Measurements from ENCODE around the gene TTLL1.
"Not testable (repeated sequence)": the region's sequence is repeated elsewhere in the genome, so short reads cannot be mapped to it uniquely, and the experiment has no call there.

TTLL1 gene

DNA sequence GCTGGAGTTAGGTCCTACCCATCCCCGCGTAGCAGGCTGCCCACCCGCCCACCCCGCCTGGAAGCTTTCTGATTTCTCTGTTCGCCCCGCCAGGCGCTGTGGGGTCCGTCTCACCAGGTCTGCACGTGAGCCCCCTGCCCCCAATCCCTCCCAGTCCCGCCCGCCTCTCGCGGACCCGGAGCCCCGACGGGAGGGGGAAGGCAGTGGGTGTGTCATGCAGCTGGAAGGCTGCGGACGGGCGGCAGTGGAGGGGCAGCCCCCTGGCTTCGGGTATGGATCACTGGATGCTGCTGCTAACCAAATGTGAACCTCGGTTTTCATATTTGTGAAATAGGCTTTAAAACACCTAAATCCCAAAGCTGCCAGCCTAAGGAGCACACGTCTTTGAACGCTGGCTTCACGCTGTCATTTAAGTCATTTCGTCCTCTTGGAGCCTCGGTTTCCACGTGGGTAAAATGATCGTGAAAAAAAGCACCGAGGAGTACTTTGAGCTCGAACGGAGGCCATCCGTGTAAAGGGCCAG lies 20.8 kb upstream of the TTLL1 start:
- no peak for DNase-seq

DNA sequence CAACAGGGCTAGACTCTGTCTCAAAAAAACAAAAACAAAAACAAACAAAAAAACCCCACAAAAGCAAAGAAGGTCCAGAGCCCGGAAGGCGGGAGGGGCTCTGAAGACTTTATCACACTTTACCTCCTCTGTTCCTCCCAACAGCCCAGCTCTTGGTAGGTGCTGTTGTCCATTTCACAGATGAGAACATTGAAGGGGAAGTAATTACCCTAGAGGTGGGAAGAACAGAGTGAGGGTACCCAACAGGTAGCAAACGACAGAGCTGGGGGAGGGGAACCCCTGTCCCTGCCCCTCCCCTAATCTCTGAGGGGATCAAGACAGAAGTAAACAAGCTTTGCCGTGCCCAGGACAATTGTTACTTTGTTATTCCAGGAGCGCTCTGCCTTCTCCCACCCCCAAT lies 20.3 kb upstream of the TTLL1 start:
- DNase-seq: no peak

DNA sequence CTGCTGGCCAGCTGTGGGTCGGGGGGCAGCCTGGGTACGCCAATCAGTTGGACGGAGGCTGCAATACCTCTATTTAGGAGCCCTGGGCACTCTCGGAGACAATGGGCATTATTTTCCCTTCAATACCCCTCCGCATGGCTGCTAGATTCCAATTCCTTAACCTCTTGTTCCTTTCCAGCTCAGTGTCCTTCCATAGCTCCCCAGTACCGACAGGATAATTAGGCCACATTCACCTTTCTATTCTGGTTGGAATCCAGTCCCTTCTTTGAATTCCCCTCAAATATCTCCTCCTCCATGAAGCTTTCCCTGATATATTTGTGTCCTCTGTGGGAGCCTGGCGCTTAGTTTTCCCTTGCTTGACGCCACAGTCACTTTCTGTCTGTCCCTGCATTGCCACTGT lies 17.1 kb upstream of the TTLL1 start:
- no peak for DNase-seq

DNA sequence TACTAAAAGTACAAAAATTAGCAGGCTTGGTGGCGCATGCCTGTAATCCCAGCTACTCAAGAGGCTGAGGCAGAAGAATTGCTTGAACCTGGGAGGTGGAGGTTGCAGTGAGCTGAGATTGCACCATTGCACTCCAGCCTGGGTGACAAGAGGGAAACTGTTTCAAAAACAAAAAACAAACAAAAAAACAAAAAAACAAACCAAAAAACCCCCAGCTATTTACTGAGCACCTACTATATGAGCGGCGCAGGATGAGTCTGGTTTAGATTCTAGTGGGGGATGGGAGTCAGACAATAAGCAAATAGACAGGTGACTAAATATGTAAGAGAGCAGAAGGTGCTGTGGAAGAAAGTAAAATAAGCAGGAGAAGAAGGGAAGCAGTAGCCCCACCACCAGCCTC lies 15.8 kb upstream of the TTLL1 start:
- DNase-seq: not testable (repeated sequence)

DNA sequence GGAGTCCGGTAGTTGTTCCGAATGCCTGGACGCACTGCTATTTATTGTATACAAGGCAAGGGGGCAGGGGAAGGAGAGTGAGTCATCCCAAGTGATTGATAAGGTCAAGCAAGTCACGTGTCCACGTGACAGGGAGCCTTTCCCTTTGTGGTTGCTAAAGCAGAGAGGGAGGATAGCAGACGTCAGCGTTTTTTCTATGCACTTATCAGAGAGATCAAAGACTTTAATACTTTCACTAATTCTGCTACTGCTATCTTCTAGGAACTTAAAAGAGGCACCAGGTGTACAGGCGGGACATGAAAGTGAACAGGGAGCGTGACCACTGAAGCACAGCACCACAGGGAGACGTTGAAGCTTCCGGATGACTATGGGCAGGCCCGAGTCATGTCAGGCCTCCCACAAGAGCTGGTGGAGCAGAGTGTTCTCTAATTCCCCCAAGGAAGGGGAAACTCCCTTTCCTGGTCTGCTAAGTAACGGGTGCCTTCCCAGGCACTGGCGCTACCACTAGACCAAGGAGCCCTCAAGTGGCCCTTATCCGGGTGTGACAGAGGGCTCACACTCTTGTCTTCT lies 14.9 kb upstream of the TTLL1 start:
- peak; percentile 31 to 49 for DNase-seq

DNA sequence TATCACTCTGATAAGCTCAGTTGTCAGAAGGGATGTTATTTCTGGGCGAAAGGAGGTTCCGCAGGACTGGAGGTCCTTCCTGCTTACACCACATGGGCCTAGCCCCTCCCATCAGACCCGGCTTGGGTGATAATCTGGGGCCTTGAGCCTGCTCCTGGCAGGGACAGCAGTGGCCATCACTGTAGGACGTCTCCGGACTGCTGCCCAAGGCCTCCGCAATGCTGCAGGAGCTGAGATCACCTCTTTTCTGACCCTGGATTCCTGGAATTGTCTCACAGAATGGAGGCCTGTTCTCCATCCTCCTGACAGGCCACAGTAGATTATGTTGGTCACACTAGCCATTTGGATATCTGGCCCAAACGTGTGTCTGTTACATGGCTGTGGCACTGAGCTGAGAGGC lies 12.1 kb upstream of the TTLL1 start:
- no peak for DNase-seq

DNA sequence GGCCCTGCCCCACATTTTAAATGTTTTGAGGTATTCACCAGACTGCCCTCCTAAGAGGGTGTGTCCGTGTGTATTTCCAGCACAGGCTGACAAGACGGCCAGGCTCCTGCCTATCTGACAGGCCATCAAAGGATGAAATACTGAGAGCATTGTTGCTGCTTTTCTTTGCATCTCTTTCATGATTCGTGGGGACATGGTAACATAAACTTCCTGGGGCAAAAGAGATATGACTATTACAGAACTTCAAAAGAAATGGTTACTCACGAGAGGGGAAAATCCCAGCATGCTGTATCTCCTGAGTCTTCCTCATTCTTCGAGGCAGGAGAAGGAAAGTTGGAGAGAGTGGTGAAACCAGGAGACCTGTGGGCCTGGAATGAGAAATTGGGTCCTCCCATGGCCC lies 11.0 kb upstream of the TTLL1 start:
- DNase-seq: no peak

DNA sequence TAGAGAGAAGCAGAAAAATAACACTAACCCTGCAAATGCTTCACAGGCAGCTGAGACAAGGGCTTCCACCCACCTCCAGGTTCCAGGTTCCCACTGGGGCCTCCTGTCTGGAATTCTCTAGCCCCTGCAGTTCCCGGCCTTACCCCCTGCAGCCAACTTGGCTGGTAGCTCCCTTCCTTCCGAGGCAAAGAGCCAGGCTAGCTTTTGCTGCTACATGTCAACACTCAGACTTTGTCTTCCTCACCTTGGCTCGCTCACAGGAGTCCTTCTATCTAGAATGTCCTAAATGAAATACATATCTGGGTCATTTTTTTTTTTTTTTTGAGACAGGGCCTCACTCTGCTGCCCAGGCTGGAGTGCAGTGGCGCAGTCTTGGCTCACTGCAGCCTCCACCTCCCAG lies 9.9 kb upstream of the TTLL1 start:
- no peak for DNase-seq

DNA sequence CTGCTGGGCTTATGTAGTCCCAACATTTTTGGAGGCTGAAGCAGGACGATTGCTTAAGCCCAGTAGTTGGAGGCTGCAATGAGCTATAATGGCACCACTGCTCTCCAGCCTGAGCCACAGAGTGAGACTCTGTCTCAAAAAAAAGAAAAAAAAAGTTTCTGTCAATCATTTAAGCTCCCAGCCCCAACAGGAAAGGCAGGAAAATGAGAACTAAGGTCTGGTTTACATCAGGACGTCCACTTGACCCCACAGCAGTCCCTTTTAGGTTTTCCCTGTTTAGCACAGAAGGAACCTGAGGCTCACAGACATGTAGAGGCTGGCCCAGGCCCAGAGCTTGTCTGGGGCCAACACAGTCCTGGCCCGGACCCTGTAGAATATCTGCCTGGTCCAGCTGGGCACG lies 9.2 kb upstream of the TTLL1 start:
- no peak for DNase-seq

DNA sequence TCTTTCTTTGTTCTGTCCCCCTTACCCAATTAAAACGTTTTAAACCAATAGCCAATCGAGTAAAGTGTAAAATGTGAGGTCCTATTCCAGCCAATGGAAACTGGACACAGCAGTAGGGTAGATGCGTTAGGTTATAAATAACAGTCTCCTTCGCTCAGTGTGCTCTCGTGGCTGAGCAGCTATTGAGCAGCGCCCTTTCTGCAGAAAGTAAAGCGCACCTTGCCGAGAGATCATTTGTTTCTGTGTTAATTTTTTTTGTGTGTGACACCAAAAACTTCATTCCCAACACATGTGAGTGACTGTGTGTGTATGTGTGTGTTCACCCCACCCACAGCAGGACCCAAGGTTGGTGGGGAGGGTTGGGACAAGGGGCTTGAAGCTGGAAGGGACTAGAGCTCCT lies 7.2 kb upstream of the TTLL1 start:
- DNase-seq: no peak

DNA sequence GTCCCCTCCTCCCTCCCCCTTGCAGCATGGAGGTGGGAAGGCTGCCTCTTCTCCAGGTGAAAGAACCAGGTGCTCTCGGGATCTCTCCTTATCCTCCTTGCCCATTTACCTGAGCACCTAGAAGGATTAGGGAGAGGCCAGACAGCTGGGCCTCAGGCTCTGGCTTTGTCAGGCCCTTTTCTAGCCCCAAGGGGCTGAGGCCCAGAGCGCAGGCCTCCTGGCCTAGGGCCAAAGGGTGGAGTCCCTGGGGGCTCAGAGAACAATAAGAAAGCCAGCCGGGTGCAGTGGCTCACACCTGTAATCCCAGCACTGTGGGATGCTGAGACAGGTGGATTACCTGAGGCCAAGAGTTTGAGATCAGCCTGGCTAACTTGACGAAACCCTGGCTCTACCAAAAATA lies 5.4 kb upstream of the TTLL1 start:
- DNase-seq: no peak

DNA sequence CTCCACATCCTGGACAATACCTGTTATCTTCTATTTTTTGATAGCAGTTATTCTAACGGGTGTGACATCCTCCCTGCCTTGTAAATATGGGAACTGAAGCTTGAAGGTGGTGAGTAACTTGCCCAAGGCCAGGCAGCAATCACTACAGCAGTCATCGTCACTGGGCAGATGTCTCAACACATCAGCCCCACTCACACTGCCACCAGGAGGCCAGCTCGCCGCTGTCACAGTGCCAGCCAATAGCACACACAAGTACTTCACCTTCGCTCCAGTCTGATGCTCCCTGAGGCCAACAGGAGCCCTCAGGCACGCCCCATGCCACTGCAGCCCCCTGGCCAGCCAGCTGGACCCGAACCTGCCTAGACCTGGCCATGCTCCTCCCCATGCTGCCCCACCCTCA lies 4.9 kb upstream of the TTLL1 start:
- no peak for DNase-seq

DNA sequence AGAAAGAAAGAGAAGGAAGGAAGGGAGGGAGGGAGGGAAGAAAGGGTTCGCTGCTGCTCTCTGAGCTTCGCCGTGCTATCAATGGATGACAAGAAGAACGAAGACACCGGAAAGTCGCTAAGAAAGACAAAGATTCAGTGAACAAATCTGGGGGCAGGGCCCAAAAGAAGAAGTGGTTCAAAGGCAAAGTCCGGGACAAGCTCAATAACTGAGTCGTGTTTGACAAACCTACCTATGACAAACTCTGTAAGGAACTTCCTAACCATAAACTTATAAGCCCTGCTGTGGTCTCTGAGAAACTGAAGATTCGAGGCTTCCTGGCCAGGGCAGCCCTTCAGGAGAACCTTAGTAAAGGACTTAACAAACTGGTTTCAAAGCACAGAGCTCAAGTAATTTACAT lies 2.9 kb upstream of the TTLL1 start:
- DNase-seq: no peak

DNA sequence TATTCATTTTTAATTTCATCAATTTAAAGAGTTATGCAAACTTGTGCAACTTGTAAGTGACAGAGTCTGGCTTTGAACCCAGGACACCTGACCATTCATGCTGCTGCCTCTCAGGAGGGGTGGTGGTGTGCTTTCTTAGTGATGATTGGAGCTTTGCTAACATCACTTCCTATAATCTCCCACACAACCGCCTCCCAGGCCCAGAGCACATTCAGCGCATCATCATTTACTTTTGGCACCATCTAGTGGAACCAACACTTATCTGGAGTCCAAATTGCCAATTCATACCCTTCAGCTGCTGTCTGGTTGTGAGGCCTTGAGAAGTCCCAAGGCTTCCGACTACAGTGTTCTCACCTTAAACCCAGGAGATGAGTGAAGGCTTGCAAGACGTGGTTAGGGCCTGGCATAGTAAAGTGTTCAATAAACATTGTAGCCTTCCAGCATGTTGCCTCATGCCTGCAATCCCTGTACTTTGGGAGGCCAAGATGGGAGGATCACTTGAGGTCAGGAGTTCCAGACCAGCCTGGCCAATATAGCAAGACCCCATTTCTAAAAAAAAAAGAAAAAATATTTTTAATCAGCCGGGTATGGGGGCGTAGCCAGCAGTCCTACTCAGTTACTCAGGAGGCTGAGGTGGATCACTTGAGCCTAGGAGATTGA lies 1.1 kb upstream of the TTLL1 start:
- peak; percentile 53 to 61 for DNase-seq

DNA sequence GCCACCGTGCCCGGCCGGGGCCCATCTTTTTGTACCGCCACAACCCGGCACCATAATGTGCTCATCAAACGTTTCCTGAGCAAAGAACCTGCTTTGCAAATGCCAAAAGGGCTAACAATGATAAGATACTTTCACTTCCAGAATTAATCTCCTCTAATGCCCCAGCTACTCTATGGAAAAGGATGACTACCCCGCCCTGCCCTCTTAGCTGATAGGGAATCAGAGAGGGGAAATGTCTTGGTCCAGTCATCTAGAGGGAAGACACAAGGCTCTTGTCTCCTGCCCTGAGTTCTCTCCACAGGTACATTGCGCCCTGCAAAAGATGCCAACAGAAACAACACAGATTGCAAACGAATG lies 586 bp downstream of the TTLL1 start:
- DNase-seq: no peak

DNA sequence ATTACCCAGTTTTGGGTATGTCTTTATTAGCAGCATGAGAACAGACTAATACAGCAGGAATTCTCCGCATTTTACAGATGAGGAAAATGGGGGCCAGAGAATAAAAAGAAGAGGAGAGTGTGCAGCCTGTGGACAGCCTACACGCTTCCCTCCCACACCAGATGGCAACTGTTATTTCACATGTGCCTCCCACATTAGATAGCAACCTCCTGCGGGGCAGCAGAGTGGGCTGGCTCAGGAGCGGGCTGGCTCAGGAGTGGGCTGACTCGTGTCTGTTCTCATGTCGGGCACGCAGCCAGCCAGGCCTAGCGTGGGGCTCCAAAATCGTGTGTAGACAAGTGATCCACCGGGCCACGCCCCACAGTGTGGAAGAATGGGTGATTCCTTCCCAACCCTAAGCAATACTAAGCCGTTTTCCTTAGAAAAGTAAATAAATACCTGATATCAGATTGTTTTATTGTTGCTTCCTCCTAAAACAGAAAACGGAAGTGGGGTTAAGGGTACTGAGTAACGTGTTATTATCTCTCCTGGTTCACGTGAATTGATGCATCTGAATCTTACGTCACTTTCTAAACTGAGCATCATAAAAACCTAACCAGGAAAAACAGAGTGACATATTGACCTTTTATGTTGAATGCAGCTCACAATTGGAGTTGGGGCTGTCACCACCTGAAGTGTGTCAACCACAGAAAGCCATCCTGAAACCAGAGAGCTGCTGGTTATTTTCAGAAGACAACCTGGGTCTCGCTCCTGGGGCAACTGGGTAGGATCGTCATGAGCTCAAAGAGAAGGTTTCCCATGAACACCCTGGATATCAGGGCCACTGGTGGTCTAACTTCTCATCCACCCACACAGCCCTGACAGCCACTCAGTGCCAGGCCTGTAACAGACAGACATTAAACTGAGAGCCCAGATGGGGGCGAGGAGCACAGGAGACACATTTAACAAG lies 3.3 kb downstream of the TTLL1 start:
- DNase-seq: no peak

DNA sequence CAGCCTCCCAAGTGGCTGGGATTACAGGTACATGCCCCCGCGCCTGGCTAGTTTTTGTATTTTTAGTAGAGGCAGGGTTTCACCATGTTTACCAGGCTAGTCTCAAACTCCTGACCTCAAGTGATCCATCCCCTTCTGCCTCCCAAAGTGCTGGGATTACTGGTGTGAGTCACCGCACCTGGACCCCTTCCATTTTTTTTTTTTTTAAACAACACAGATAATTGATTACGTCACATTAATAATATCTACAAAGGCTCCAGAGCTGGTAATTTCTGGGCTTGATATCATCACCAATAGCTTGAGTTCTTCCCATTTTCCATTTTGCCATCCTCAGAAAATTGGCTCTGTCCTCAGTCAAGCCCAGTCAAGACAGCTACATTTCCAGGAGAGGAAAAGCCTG lies 7.2 kb downstream of the TTLL1 start:
- no peak for DNase-seq

DNA sequence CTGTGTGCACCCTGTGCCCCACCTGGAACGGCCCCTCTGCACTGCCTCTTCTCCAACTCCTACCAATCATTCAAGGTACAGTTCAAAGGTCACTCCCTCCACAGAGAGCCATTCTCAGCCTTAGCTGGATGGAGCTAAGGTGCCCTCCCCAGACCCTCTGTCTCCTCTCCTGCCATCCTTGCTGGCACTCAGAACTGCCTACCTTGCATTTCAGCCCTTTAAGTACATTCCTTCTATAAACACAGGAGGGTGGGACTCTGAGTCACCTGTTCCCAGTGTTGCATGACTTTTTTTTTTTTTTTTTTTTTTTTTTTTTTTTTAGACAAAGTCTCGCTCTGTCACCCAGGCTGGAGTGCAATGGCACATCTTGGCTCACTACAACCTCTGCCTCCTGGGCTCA lies 8.6 kb downstream of the TTLL1 start:
- DNase-seq: no peak

DNA sequence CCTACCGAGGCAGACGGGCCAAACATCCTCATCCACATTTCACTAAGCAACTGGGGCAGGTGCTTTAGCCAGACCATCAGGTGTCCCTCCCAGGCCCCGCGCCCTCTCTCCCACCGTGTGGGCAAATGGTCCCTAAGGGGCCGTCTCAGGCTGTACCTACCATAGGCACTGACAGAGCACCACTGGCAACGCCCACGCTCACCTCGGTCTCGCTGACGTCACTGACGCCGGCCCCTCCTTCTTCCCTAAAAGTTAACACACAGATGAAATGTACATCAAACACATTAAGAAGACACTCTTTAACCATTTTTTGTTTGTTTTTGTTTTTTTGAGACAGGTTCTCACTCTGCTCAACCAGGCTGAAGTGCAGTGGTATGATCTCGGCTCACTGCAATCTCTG lies 9.4 kb downstream of the TTLL1 start:
- DNase-seq: no peak

DNA sequence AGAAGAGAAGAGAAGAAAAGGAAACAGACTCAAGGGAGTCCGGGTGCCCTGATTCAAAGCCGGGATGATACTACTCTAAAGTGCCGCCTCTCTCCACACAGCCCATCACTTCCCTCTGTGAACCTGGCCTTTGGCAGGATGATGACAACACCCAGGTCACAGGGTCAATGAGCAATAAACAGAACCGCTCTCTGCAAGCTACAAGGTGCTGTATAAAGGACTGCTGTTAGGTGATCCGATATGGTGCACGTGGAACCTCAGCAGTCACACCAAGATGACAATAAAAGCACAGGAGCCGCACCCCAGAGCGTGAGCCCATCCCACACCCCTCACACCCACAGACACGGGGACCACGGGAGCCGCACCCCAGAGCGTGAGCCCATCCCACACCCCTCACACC lies 10.7 kb downstream of the TTLL1 start:
- DNase-seq: no peak

DNA sequence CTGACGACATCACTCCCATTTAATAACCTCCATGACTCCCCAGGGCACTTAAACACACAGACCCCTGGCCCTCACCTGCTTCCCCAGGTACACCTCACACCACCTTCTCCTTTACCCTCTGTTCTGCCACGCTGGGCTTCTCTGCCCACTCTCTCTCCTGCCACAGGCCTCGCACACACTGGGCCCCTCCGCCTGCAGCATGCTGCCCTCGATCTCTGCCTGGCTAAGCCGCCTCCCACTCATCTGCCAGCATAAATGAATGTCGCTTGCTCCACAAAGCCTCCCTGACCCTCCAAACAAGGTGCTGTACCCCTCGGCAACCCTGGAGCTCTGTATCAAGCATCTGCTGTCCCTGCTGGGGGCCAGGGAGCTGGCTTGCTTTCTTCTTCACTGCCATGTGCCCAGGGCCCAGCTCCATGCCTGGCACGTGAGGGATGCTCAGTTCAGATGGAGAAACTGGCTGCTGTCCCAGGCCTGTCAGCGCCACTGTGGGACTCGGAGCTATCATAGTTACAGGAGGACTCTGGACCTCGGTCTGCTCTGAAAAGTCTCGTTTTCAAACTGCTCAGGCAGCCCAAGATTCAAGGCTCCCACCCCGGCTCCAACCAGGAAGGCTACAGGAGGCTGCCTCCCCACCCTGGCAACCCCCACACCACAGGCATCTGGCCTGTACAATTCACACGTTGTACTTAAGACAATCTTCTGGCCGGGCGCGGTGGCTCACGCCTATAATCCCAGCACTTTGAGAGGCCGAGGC lies 11.9 kb downstream of the TTLL1 start:
- DNase-seq: no peak

DNA sequence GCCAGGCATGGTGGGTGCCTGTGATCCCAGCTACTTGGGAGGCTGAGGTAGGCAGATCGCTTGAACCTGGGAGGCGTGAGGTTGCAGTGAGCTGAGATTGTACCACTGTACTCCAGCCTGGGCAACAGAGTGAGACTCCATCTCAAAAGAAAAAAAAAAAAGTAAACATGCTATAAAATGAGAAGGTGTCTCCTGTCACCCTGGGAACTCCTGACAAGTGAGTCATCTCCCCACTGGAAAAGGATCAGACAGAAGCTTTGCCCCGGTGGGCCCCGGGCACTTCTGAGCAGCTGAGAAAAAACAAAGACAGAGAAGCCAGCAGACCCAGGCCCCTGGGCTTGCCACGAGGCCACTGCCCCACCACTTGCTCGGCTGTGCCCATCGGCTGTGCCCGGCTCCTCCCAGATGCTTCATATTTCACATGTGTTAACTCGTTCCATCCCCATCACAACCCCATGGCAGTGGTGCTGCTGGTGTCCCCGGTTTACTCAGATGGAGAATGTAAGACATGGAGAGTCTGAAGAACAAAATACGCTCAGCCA lies 22.3 kb downstream of the TTLL1 start:
- DNase-seq: no peak

DNA sequence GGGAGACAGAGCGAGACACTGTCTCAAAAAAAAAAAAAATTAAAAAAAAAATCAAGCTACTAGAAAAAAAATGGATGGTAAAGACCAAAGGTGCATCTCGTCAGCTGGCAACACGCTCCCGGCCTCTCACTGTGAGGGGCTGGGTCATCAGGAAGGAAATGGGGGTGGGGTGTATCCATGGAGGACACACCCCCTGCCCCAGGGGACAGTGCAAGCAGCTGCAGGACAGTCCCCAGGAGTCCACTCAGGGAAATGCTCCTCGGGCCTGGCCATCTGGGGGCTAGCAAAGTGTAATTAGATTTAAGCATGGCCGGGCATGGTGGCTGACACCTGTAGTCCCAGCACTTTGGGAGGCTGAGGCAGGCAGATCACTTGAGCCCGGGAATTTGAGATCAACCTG lies 23.1 kb downstream of the TTLL1 start:
- no peak for DNase-seq

Data from activated CD4-positive, alpha-beta T cell treated with anti-CD3 and anti-CD28 coated beads, Interleukin-2, amount 50 U/mL, for 48 hours (primary cell).